HL-60/S4 treated with retinoic acid at 250 ng/mL for 4 days and 3 days (cell line): ENCODE results near the gene CEACAM4.

Experiments used
- in situ Hi-C: fragments of 300-500 bp; cut with MboI; formaldehyde crosslinking; loops from 2 replicates; pipeline ENCODE4 v1.7.0; 2022; ENCODE audit warnings: low sequenced_read_pairs

CEACAM4 gene

DNA sequence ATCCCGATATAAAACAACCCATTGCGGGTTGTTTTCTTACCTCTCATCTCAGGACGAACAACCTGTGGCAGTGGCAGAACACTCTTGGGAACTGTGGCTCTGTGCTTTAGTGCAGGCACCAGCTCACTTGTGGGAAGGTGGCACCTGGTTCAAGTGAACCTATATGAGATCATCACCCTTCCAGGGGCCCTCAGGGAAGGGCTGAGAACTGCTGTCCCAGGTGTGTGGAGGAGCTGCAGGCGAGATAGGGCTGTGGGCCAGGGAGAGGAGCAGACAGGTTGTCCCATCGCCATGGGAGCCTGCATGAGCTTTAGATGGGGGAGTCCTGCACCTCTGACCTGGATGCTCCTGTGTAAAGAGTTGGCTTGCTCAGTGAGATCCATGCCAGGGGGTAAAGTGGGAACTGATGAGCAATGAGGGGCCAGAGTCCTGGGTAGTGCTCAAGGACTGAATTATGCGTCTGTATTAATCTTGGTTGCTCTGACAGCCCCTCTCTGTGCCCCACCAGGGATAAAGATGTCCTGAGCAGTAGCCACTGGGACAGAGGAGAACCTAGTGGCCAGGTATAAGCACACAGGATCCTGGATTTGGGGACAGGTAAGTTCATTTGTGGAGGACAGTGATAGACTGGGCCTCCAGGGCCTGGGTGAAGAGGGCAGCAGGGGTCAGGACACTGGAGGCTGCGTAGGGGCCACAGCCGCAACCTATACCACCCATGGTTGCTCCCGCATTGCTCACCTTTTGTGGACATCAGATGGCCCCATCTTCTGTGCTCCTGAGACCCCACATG lies 8.7 kb downstream of the CEACAM4 start:
- in situ Hi-C loops: no loop called here

DNA sequence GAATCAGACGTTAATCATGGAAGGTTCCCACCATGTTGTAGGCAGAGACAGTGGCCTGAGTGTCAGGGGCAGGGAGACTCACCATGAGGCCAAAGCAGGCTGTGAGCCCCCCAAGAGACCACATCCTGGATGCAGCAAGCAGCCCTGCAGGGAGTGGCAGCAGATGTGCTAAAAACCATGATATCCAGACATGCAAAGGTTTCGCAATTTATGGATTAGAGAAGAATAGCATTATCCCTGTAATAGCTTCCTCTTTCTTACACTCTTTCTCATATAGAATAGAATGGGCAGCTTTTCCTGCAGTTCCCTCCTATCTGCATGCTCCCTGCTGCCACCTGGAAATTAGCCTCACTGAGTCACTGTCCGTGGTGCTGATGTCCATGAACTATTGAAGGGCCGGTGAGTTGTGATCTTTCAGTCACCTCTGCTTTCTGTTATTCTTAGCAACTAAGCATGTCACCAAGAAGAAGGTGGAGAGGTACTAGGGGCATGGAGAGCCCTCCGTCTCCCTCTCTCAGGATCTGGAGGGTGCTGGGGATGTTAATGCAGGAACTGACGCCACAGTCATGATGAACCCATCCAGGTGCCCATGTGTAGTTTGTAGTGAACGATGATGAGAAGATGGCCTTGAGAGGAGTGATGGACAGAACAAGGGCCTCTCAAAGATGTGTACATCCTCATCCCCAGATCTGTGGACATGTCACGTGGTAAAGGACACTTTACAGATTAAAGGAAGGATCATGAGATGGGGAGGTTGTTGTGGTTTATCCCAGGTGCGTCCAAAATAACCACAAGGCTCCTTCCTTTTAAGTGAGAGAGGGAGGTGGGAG lies 9.9 kb downstream of the CEACAM4 start:
- in situ Hi-C loops: no loop called here

DNA sequence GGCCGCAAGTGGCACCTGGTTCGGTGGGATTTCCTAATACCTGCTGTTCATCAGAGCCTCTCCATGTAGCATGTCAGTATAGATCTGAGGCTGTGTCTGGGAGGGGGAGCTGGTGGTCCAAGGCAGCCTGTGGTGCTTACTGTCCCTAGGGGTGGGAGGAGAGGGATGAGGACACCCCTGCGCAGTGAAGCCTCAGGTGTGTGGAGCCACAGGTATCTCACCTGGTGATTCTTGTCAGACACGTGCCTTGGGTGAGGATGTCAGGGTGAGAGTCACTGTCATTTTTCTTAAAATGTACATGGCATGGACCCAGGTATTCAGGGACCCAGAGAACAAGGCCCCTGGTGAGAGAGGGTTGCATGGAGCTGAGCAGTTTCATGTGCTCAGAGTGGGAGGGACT lies 11.7 kb downstream of the CEACAM4 start:
- in situ Hi-C loops: no loop called here

DNA sequence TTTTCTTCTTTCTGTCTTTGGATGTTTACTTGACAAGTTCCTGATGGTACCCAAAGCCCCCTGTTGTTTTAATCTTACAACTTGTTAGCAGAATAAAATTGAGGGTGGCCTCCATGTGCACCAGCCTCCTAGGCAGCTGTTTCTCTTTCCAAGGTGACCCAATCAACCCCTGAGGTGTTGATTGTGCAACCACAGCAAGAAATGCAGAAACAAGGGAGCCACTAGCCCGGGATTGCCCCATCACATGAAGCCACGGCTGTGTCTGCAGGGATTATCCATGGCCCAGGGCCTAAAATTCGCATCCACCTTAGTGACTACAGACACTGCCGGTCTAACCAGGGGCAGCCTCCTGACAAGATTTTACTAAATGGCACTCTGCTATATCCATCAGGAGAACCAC lies 14.4 kb downstream of the CEACAM4 start:
- in situ Hi-C loops: no loop called here

DNA sequence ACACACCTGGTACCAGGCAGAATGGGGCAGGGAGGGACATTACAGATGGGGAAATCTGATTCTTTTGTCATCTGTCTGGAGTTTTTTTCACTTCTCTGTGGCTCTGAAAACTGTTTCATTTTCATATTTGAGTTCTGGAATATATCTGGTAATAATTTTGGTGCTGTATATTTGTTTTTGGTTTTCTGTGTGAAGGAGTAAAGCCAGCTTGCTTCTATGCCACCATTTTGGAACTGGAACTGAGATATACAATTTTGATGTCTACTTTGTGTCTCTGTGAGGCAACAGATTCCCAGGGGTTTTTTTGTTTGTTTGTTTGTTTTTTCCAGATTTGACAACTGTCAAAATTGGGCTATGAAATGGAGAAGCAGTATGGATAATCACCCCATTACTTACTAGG lies 16.1 kb downstream of the CEACAM4 start:
- in situ Hi-C loops: no loop called here

DNA sequence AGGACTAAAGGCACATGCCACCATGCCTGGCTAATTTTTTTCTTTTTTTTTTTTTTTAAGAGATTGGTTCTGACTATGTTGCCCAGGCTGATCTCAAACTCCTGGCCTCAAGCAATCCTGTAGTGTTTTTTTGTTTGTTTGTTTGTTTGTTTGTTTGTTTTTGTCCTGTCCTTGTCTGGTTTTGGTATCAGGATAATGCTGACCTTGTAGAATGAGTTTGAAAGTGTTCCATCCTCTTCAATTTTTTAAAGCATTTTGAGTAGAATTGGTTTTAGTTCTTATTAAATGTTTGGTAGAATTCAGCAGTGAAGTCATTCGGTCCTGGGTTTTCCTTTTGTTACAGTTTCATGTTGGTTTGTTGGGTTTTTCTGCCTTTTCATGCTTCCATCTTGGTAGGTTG lies 19.2 kb downstream of the CEACAM4 start:
- in situ Hi-C loops: no loop called here

DNA sequence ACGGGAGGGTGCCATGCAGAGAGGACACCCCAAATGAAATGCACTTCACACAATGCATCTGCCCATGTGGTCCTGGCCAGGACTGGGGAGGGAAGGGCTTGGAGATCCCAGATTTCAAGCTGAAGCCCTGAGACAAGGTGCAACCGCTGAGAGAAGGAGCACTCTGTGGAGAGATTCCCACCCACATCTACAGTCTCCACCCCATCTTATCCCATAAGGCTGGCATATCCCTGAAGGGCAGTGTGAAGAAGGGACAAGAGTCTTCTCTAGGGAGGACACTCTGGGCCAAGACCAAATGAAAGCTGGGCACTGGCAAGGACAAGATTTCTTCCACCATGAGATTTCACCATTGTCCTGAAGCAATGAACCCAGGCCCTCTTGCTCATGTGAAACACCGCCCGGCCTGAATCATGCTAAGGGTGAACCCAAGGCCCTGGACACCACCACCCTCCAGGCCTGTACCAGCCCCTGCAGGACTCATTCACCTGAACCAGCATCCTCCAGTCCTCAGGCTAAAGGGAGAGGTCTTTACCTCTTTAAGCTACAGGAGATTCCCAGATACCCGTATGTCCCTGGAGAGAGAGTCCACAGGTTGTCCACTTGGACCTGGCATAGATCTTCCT lies 20.5 kb downstream of the CEACAM4 start:
- in situ Hi-C loops: no loop called here

DNA sequence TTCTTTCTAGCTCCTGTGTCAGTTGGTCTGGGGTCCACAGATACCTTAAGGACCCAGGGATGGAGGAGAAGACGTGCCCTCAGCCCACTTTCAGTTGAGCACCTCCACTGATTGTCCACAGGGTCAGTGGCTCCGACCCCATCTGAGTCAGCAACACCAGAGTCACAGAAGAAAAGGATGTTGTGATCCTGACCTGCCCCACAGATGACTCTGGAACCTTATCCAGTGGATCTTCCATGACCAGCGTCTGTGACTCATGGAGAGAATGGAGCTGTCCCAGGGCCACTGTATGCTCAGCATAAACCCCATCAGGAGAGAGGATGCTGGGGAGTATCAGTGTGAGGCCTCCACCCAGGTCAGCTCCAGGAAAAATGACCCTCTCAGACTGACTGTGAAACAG lies 22.0 kb downstream of the CEACAM4 start:
- in situ Hi-C loops: no loop called here

DNA sequence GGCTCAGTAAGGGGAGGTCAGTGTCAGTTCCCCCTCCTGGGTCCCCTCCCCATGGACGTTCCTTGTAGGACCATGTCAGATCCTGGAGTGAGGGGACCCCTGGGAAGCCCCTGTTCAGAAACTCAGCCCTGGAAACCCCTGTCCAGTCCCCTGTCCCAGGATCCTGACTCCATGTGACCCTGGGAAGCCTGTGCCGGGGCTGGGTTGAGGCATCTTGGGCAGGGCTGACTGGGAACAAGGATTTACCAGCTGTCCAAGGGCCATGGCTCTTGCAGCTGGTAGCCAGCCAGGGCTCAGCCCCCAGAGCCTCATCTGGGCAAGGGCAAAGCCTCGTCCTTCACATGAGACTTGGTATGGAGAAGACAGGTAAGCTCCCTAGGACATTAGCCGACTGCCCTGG lies 25.1 kb downstream of the CEACAM4 start:
- in situ Hi-C loops: no loop called here

DNA sequence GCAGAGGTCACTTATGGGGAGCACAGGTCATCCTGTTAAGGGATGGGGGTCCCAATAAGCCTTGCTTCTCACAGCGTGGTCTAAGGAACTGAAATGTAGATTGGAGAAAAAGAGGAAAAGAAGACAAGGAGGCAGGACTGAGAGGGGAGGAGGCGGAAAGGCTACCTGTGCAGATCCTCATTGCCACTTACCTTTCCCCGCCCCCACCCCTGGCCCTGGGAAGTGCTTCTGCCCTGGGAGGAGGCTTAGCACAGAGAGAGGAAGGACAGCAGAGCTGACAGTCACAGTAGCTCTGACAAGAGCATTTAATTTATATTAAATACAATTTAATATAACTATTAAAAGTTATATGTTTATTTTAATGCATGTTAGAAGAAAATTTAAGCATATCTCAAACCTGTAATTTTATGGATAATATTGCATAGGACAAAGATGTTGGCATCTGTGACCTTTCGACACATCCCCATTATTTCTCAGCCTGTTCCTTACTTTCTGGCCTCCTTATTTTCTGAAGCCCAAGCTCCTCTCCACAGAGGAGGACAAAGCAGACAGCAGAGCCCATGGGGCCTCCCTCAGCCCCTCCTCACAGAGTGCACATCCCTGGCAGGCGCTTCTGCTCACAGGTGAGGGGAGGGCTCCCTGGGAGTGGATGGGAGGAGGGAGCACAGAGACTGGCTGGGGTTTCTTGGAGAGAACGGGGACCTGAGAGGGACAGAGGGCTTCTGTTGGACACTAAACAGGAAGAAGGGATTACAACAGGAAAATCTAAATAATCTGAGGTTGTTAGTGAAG lies 27.5 kb downstream of the CEACAM4 start:
- in situ Hi-C loops: no loop called here

DNA sequence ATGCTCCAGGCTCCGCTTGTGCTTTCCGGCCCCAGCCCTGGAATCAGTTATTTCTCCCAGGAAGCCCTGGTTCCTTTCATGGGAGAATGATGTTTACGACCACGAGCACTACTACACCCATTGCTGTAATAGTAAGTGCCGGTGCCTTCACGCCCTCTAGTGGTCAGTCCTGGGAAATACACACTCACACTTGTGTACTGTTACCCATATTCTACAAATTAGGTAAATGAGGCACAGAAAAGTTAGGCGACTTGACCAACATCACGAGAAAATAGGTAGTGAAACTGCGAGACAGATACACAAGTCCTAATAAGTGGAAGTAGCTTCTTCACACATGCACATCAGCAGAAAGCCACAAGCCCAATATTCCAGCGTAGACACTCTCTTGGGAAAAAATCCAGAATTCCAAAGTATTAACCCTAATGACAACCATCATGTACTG lies 29.3 kb downstream of the CEACAM4 start:
- in situ Hi-C loops: no loop called here

DNA sequence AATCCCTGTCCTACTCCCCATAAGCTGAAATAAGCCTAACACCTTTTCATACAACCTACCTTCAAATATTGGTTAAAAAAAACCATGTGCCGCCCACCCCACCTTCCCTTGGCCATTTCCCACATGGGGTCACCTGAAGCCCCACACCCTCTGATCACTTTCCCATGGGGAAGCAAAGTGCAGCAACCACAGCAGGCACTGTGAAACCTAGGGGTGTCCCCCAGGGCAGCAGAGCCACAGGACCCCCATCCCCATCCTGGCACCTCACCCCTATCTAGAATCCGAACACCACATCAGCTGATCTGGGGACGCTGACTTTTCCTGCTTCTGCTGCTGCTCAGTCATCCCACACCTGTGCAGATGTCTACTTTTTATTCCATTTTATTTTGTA lies 31.0 kb downstream of the CEACAM4 start:
- in situ Hi-C loops: no loop called here

DNA sequence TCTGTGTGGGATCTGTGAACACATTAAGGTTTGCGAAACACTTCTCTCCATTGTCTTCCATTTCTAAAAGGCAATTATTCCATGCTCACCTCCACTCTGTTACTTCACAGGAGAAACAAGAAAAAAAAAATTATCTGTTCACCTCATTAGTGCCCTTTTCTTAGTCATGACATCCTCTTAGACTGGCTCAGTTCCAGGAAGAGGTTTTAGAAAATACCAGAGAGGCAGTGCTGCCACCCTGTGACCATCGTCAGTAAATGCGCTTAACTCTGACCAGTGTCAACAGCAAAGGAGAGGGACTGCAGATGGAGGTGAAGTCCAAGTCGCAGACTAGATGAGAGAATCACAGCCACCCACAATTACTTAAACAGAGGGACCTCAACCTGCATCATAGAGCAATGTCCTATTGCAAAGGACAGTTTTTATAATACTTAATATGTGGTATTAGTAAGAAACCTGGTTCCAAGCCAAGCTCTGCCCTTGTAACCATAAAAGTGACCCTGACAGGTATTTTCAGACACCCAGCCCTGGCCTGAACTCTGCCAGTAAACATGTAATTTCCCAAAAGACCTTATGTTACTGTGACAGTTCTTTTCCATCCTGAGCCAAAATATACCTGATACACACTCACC lies 31.5 kb downstream of the CEACAM4 start:
- in situ Hi-C loops: no loop called here

DNA sequence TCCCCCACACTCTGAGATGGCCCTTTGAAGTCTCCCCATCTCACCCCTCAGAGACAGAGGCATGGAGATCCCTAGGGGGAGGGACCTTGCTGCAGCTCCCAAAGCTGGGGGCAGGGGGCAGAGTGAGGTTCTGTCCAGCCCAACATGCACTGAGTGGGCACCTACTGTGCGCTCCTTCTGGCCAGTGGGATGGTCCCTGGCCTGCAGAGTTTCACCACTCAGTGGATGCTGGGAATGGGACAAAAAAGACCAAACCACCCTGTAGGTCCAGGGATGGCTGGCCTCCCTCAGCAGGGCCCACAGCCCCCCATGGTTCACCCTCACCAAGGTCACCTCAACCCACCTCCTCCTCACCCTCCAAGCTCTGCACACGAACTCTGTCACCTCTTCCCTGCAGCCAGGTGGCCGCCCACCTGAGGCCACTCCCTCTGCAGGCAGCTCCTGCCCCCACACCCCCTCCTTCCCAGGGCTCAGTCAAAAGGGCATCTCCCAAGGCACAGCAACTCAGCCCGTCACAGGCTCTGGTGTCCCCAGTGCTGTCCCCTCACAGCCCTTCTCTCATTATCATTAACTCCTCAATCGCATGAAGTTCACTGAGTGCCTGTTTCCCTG lies 34.8 kb downstream of the CEACAM4 start:
- in situ Hi-C loops: no loop called here

DNA sequence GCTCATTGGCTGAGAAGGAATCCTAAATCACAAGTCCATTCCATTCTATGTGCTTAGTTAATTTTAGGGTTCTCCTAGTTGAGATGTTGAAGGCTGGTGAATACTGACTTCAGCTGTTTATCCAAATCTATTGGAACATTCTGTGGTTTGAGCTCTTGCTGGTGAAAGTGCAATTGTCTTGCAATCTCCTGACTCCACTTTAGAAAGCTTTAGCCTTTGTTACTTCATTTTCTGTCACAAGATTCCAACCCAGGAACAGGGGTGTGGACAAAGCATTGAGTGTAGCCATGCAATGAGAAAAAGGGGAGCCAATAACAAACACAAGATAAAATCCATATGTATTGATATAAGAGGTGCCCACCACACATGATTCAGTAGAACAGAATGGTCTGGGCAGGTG lies 35.9 kb downstream of the CEACAM4 start:
- in situ Hi-C loops: no loop called here

DNA sequence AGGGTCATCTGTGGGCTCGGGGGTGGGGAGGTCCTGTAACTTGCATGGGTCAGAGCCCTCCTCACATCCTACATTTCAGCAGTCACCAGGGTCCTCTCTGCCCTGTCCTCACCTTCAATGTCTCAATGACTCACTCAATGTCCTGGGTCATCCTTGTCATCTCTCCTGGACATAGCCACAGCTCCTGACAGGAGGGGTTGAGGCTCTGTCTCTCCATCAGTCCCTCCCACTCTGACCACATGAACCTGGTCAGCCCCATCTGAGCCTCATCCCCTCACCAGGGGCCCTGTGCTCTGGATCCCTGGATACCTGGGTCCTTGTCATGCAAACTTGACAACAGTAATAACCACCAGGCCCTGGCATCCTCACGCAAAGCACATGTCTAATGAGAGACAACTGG lies 37.5 kb downstream of the CEACAM4 start:
- in situ Hi-C loops: no loop called here

DNA sequence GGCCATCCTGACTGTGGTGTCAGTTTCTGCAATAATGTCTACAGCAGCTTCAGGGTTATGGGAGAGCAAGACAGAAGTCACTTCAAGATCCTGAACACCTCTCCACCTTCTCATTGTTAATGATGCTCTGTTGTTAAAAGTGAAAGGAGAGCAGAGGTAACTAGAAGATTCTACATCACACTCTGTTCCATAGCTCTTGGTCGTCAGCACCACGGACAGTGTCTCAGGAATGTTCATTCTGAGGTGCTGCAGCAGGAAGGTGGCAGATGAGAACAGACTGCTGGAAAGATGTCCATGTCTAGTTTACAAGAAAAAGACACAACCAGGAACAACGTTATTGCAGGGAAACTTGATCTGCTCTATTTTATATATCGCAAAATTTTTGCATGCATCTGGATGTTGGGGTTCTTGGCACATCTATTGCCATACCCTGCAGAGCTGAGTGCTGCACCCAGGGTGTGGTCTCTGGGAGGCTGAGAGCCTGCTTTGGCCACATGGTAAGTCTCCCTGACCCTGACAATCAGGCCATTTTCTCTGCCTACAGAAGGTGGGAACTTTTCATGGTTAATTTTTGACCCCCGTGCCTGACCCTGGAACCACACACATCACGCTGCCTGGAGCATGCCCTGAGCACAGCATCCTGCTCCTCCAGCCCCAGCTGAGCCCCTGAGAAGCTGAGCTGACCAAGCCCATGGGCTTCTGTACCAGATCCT lies 38.2 kb downstream of the CEACAM4 start:
- in situ Hi-C loops: no loop called here

DNA sequence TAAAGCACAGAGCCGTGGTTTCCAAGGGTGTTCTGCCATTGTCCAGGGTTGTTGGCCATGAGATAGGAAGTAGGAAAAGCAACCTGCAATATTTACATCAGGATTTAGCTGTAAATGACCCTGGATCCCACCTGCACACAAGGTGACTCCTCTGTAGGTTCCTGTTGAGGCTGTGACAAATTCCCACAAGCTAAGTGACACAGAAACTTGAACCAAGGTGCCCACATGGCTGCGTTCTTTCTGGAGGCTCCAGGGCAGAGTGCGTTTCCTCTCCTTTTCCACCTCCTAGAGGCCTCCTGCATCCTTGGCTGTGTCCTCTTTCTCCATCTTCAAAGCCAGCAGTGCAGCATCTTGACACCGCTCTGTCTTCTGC lies 39.0 kb downstream of the CEACAM4 start:
- in situ Hi-C loops: no loop called here

DNA sequence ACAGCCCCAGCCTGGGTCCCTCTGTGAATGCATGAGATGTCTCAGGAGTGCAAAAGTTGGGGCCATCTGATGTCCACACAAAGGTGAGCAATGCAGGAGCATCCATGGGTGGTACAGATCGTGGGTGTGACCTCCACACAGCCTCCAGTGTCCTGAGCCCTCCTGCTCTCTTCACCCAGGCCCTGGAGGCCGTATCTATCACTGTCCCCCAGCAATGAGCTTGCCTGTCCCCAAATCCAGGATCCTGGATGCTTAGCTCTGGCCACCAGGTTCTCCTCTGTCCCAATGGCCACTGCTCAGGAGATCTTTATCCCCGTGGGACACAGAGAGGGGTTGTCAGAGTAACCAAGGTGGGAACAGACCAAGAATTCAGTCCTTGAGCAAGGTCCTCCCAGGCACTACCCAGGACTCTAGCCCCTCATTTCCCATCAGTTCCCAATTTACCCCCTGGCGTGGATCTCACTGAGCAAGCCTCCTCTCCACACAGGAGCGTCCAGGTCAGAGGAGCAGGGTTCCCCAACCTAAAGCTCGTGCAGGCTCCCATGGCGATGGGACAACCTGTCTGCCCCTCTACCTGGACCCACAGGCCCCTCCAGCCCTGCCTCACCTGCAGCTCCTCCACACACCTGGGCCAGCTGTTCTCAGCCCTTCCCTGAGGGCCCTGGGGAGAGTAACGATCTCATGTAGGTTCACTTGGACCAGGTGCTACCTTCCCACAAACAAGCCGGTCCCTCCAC lies 39.6 kb downstream of the CEACAM4 start:
- in situ Hi-C loops: no loop called here
